VCaP (cell line): Measurements from ENCODE around the gene GLB1L3.
"Not testable (repeated sequence)": the region's sequence is repeated elsewhere in the genome, so short reads cannot be mapped to it uniquely, and the experiment has no call there.

Source experiments
- H3K27ac ChIP-seq: fragments of 450-650 bp; 2 replicates; pipeline ENCODE4 v1.5.1; 2017
- CTCF ChIP-seq: fragments of 450-650 bp; conservative IDR thresholded peaks from 2 replicates; pipeline ENCODE4 v1.5.1; 2017; ENCODE audit warnings: mild to moderate bottlenecking, moderate library complexity

GLB1L3 gene

GRCh38 chr11:134342572-134343340, 66.6 kb downstream of the GLB1L3 start:
- H3K27ac ChIP-seq: no peak overlapping the region
- TF ChIP-seq CTCF: no peak

- TF ChIP-seq CTCF: no peak
- H3K27ac ChIP-seq: no peak overlapping the region
These were observed 67.5 kb downstream of the GLB1L3 start for GRCh38 chr11:134343646-134344045.

GRCh38 chr11:134344497-134345236, 68.5 kb downstream of the GLB1L3 start:
- not testable (repeated sequence) for H3K27ac ChIP-seq

GRCh38 chr11:134345237-134345550, 69.0 kb downstream of the GLB1L3 start:
- TF ChIP-seq CTCF: no peak
- H3K27ac ChIP-seq: no peak overlapping the region

- no peak overlapping the region for H3K27ac ChIP-seq
- TF ChIP-seq CTCF: no peak
These were observed 70.2 kb downstream of the GLB1L3 start for GRCh38 chr11:134346101-134346975.

GRCh38 chr11:134346976-134347350, 70.8 kb downstream of the GLB1L3 start:
- H3K27ac ChIP-seq: no peak overlapping the region
- no peak for TF ChIP-seq CTCF

GRCh38 chr11:134347441-134347840, 71.3 kb downstream of the GLB1L3 start:
- TF ChIP-seq CTCF: no peak
- H3K27ac ChIP-seq: no peak overlapping the region
